Hematopoietic multipotent progenitor cell treated with erythropoietin and hydrocortisone succinate and interleukin-3 and kit ligand, for 15 days (in vitro differentiated cells): ENCODE measurements around the gene ING4.
A peak's percentile ranks its signal among the peaks of the same experiment; 100 is the strongest.

Experiments
- DNase-seq: peaks from one replicate; pipeline ENCODE4 v3.0.0-alpha.2; 2015; ENCODE audit warnings: low spot score

Gene ING4

DNA sequence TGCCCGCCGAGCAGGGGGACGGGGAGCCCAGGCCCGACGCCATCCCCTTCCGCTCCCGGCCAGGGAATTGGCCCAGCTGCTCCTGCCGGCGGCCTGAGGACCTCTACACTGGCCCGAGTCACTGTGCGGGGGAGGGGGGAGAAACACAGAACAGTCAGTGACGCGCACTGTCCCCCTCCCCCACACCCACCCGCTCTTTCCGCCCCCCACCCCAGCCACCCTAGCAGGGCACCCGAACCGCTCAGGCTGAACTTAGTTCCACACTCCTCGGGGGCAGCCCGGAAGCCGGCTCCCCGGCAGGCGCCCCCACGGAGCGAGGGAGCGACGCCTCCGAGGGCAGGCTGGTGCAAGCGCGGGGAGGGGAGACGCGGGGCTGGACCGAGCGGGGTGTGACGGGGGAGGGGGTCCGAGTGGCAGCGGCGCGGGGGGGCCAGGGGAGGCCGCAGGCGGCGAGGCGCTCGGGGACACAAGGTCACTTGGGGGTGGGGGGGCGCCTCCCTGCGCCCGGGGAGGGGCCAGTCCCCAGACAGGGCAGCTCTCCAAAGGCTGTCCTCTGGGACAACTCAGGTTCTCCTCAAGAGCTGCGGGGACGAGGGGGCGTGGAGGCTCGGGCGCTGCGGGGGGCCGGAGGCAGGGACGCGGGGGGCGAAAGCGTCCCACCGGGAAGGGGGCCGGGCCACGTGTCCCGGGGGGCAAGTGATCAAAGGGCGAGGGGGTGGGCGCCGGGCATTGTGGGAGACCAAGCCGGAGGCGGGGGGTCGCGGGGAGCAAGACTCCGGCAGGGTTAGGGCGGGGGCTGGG, 56.4 kb downstream of the ING4 start:
- DNase-seq, result peak; percentile 15

DNA sequence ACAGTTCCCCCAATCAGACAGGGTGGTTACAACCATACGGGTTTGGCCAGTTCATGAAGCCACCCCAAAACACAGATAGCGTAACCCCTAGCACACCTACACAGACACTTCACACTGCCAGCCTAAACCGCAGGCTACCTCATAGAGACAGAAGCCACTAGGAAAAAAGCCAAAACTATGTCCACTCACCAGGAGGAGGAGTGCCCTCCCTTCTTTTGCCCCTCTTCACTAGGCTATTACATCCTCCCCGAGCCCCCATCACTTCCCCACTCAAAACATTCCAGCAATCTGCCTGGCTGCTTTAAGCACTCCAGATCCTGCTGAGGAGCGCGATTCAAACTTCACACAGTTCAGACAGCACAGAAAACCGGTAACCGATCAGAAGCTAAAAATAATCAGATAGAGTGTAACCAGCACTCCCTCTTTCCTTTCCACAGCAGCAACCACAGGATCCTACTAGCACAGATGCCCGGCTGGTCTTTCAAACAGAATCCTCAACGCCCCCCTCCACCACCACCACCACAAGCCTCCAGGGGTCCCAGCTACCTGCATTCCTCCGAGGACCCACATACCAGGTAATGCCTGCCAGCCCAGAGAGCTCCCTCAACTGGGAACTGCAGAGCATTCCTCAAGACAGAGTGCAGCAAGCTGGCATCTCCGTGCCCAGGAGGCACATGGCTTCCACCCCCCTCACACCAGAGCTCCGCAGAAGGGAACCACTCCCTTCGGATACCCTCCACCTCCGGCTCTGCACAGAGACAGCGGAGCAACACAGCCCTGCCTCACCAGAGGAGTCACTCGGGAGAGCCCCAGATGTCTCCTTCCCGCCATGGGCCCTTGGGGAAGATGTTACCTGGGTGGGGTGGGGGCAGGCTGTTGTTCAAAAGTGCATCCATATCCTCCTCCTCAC, 57.2 kb downstream of the ING4 start:
- peak; percentile 44 for DNase-seq

DNA sequence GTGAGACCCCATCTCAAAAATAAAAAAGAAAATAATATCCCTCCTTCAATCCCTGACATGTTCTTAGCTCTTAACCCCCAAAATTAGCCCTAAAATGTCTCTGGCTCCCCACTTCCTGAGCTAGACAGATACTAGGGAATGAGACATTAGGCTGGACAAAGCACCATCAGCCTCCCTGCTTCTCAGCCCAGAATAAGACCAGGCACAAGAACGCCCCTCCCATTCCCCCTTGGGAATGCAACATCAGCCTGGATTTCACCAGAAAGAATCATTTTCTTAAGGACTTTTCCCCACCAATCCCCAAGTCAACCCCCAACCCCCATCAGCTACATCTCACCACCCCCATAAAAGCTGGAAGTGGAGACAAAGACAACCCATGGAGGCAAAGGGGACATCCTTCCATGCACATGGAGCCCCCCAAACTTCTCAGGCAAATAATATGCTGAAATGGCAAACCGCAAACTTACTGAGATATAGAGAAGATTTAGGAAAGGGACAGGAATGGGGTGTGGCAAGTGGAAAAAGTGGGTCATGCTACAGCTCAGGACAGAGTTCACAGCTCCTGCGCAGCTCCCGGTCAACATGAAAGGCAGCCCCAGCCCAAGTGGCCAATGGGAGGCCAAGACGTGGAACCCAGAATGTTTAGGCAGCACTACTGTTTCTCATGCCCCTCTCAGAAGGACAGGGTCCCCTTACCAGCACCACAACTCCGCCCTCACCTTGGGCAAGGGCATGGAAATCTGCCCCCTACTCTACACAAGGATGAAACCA, 58.5 kb downstream of the ING4 start:
- DNase-seq, result no peak

DNA sequence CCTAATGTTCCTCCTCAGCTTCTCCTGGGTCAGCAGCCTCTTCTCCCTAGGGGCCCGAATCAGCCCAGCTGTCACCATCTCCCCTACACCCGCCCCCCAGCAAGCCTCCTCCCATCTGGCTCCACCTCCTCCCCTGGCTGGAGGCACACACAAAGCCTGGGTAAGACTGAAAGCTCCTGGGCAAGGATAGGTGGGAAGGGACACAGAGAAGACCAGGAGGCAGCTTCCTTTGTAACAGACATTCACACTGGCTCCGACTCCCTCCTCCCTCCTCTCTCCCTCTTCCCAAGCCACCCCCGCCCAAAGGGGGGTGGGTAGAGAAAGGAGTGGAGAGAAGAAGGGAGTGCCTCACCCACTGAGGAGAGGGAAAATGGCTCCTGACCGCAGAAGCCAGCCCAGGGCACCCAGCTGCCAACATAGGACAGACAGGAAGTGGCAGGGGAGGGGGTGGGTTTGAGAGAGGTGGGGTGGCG, 59.8 kb downstream of the ING4 start:
- DNase-seq, result no peak

DNA sequence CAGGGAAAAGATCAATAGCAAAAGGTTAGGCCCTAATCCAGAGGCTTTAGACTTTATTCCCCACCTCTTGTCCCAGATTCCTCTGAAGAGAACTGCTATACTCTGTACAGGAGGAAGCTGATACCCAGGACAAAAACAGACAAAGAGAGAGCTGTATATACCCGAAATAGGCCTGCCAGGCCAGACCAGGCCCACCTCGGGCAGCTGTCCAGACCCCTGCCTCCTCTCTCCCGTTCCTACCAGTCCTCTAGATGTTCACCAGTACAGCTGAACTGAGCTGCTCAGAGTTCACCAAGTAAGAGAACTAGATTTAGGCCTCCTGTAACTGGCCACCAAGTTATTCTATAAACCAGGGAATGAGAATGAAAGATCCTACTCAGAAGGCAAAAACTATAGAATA, 60.4 kb downstream of the ING4 start:
- no peak for DNase-seq
